H1 (cell line): ENCODE data around the gene EFCAB6. TPM values are rescaled to one million over a fixed set of nuclear protein-coding genes. Genes with fewer than 3 reads are reported as not detected.

Experiments used
- CTCF ChIA-PET: fragments of 300-600 bp; sonication (Branson Sonifier 250); formaldehyde crosslinking; loops from one replicate; lab custom pipeline; 2021; ENCODE audit not compliant: partially characterized antibody; lab: Charles Lee
- POLR2A ChIA-PET: fragments of 300-600 bp; sonication (Branson Sonifier 250); formaldehyde crosslinking; loops from one replicate; lab custom pipeline; 2021; ENCODE audit warnings: inconsistent platforms; ENCODE audit not compliant: partially characterized antibody; lab: Charles Lee
- DNase-seq, 2 experiments: peaks; one replicate each; pipeline versions ENCODE4 v3.0.0 to v3.0.0-alpha.2; 2010 to 2022; ENCODE audit warnings: low spot score in 2 of 2, low read depth in 1 of 2, mixed read lengths in 1 of 2
- FAIRE-seq: peaks from 2 replicates; lab custom pipeline; 2011; peaks lifted over from hg19 to GRCh38; lab: Jason Lieb, UNC
- H2AFZ ChIP-seq: 2 replicates; pipeline ENCODE4 v1.8.1; 2012; ENCODE audit warnings: low read length, inconsistent platforms
- H2AK5ac ChIP-seq: 2 replicates; pipeline ENCODE4 v1.6.1; 2013; ENCODE audit warnings: low read depth, low read length
- H2BK120ac ChIP-seq: replicated peaks from 2 replicates; pipeline ENCODE3; 2013; ENCODE audit warnings: low read depth, low read length, inconsistent platforms
- H2BK12ac ChIP-seq: 2 replicates; pipeline ENCODE4 v1.6.1; 2013; ENCODE audit warnings: low read depth, low read length
- H2BK15ac ChIP-seq: 2 replicates; pipeline ENCODE4 v1.6.1; 2013; ENCODE audit warnings: low read length
- H2BK20ac ChIP-seq: 2 replicates; pipeline ENCODE4 v1.6.1; 2013; ENCODE audit warnings: low read length
- H2BK5ac ChIP-seq: 2 replicates; pipeline ENCODE4 v1.6.1; 2013; ENCODE audit warnings: low read depth, low read length
- H3K14ac ChIP-seq: 2 replicates; pipeline ENCODE4 v1.6.1; 2013; ENCODE audit warnings: inconsistent platforms; ENCODE audit not compliant: insufficient read length
- H3K18ac ChIP-seq: 2 replicates; pipeline ENCODE4 v1.6.1; 2013; ENCODE audit warnings: low read length; ENCODE audit errors: extremely low read depth
- H3K23ac ChIP-seq: 2 replicates; pipeline ENCODE4 v1.6.1; 2013; ENCODE audit warnings: inconsistent platforms; ENCODE audit not compliant: insufficient read length
- H3K23me2 ChIP-seq: 2 replicates; pipeline ENCODE4 v1.6.1; 2013; ENCODE audit warnings: low read depth, low read length
- H3K27ac ChIP-seq: 2 replicates; pipeline ENCODE4 v1.6.1; 2011; ENCODE audit warnings: low read depth, low read length, inconsistent platforms
- H3K27me3 ChIP-seq, 4 experiments: replicated peaks in 1 of 4; 1 replicate in 1 of 4; 2 replicates in 3 of 4; pipeline versions ENCODE4 v1.6.1 to v1.8.1; 2011 to 2013; ENCODE audit warnings: low read length in 3 of 4, mild to moderate bottlenecking in 3 of 4, inconsistent platforms in 2 of 4, mixed read lengths in 2 of 4, moderate library complexity in 1 of 4; ENCODE audit not compliant: control insufficient read depth in 3 of 4, insufficient read depth in 3 of 4; ENCODE audit errors: extremely low read depth in 1 of 4
- H3K36me3 ChIP-seq, 4 experiments: 2 replicates each; pipeline versions ENCODE4 v1.6.1 to v1.8.1; 2011 to 2013; ENCODE audit warnings: mild to moderate bottlenecking in 4 of 4, low read length in 3 of 4, moderate library complexity in 2 of 4, control low read depth in 1 of 4, inconsistent platforms in 1 of 4; ENCODE audit not compliant: insufficient read depth in 4 of 4, control insufficient read depth in 2 of 4
- H3K4ac ChIP-seq: replicated peaks from 2 replicates; pipeline ENCODE3; 2013; ENCODE audit warnings: low read length, low read depth, mixed read lengths, inconsistent platforms; ENCODE audit not compliant: insufficient read length
- H3K4me1 ChIP-seq, 4 experiments: replicated peaks in 1 of 4; 1 replicate in 1 of 4; 2 replicates in 3 of 4; pipeline versions ENCODE4 v1.6.1 to v1.8.1; 2011 to 2013; ENCODE audit warnings: low read length in 3 of 4, inconsistent platforms in 2 of 4, mixed read lengths in 1 of 4; ENCODE audit not compliant: insufficient read depth in 4 of 4, control insufficient read depth in 3 of 4
- H3K4me2 ChIP-seq, 2 experiments: 2 replicates each; pipeline versions ENCODE4 v1.6.1 to v1.8.1; 2011 to 2013; ENCODE audit warnings: low read depth in 2 of 2, low read length in 2 of 2, control low read depth in 1 of 2, inconsistent platforms in 1 of 2, mild to moderate bottlenecking in 1 of 2; ENCODE audit not compliant: insufficient read depth in 1 of 2
- H3K4me3 ChIP-seq, 4 experiments: fragments of 200-600, 300-600 bp in 1 of 4; sonication (generic), shearing (Covaris generic), sonication (Bioruptor Twin) in 1 of 4; 2 replicates each; pipeline versions ENCODE4 v1.5.1 to v1.8.1; 2011 to 2016; ENCODE audit warnings: low read length in 4 of 4, low read depth in 3 of 4, control low read depth in 2 of 4, inconsistent platforms in 2 of 4, mild to moderate bottlenecking in 2 of 4, mixed read lengths in 1 of 4, moderate library complexity in 1 of 4; ENCODE audit not compliant: insufficient read depth in 2 of 4; ENCODE audit errors: extremely low read depth in 1 of 4
- H3K56ac ChIP-seq: replicated peaks from 2 replicates; pipeline ENCODE3; 2013; ENCODE audit warnings: low read depth, mild to moderate bottlenecking, mixed read lengths, low read length, inconsistent platforms; ENCODE audit not compliant: insufficient read length
- H3K79me1 ChIP-seq: 2 replicates; pipeline ENCODE4 v1.6.1; 2013; ENCODE audit warnings: low read depth, low read length, control low read depth
- H3K79me2 ChIP-seq, 2 experiments: 2 replicates each; pipeline versions ENCODE4 v1.6.1 to v1.8.1; 2012 to 2013; ENCODE audit warnings: low read length in 2 of 2, mild to moderate bottlenecking in 2 of 2, inconsistent platforms in 1 of 2; ENCODE audit not compliant: insufficient read depth in 2 of 2, control insufficient read depth in 1 of 2
- H3K9ac ChIP-seq, 4 experiments: replicated peaks in 1 of 4; 1 replicate in 1 of 4; 2 replicates in 3 of 4; pipeline versions ENCODE4 v1.6.1 to v1.8.1; 2011 to 2013; ENCODE audit warnings: low read depth in 3 of 4, low read length in 3 of 4, control low read depth in 2 of 4, mild to moderate bottlenecking in 2 of 4, moderate library complexity in 2 of 4, inconsistent platforms in 1 of 4; ENCODE audit errors: extremely low read depth in 1 of 4
- H3K9me3 ChIP-seq, 2 experiments: 2 replicates each; pipeline versions ENCODE4 v1.6.1 to v1.8.1; 2012 to 2013; ENCODE audit warnings: mild to moderate bottlenecking in 2 of 2, moderate library complexity in 2 of 2, control low read depth in 1 of 2, inconsistent platforms in 1 of 2, low read depth in 1 of 2, low read length in 1 of 2, mixed read lengths in 1 of 2; ENCODE audit not compliant: insufficient read depth in 2 of 2
- H4K20me1 ChIP-seq, 2 experiments: replicated peaks in 1 of 2; 2 replicates each; pipeline versions ENCODE3 to v1.8.1; 2011 to 2013; ENCODE audit warnings: inconsistent platforms in 2 of 2, low read length in 2 of 2, mild to moderate bottlenecking in 1 of 2; ENCODE audit not compliant: insufficient read depth in 2 of 2, control insufficient read depth in 1 of 2
- H4K5ac ChIP-seq: 2 replicates; pipeline ENCODE4 v1.6.1; 2013; ENCODE audit warnings: low read length, low read depth, mixed read lengths, inconsistent platforms; ENCODE audit not compliant: insufficient read length
- H4K8ac ChIP-seq: 2 replicates; pipeline ENCODE4 v1.8.0; 2013; ENCODE audit warnings: mild to moderate bottlenecking, moderate library complexity, low read length, inconsistent platforms; ENCODE audit not compliant: insufficient read depth; ENCODE audit errors: extremely low read depth
- H4K91ac ChIP-seq: replicated peaks from 2 replicates; pipeline ENCODE3; 2013; ENCODE audit warnings: low read length, mixed read lengths, inconsistent platforms; ENCODE audit not compliant: insufficient read length
- ASH2L ChIP-seq: fragments of 200-600, 300-600 bp; sonication (generic); IDR thresholded peaks from one replicate; pipeline ENCODE4 v1.7.1; 2017; ENCODE audit warnings: low read length
- JUN ChIP-seq: IDR thresholded peaks from 2 replicates; pipeline ENCODE4 v1.6.1; 2011; ENCODE audit warnings: low read depth, mild to moderate bottlenecking, improper control_type of control experiment, low read length
- POU5F1 ChIP-seq: IDR thresholded peaks from 2 replicates; pipeline ENCODE4 v1.6.1; 2011; ENCODE audit warnings: low read depth, mild to moderate bottlenecking, low read length, moderate library complexity
- SP2 ChIP-seq: IDR thresholded peaks from 2 replicates; pipeline ENCODE4 v1.6.1; 2012; ENCODE audit warnings: mild to moderate bottlenecking, low read length, inconsistent platforms
- WGBS, 2 experiments: shearing (Covaris generic) in 1 of 2; methylation state at CpG; one replicate each; pipeline versions ENCODE4 v1.1.6 to v1.1.7; 2013 to 2015; ENCODE audit warnings: low lambda C conversion rate in 2 of 2, mixed read lengths in 2 of 2, inconsistent platforms in 1 of 2, low coverage in 1 of 2, missing lambda C conversion rate in 1 of 2; ENCODE audit not compliant: insufficient replicate concordance in 2 of 2, insufficient coverage in 1 of 2, insufficient read length in 1 of 2; ENCODE audit errors: extremely low coverage in 1 of 2, missing lambda C conversion rate in 1 of 2; 5-methylcytosine and 5-hydroxymethylcytosine counted together
- polyA plus RNA-seq, 7 experiments: library from polyadenylated mRNA; depleted of rRNA in 3 of 7; stranded (reverse) in 5 of 7; unstranded in 2 of 7; fragments of >200 nt in 5 of 7; fragments of 200-250 nt in 2 of 7; gene quantifications; 1 replicate in 5 of 7; 2 replicates in 1 of 7; 4 replicates in 1 of 7; pipeline versions ENCODE4 v1.2.1 to v1.2.3, GENCODE V29; 2011 to 2013; ENCODE audit warnings: missing spikeins in 2 of 7, mixed read lengths in 2 of 7
- total RNA-seq: library from RNA; stranded (reverse); fragmentation: NEBNext Ultra II Directional; extraction: Animal tissue kit (Norgen Biotek cat#: 25700); gene quantifications from 2 replicates; pipeline ENCODE4 v1.2.1, GENCODE V29; 2021

Gene EFCAB6
- total and polyA plus RNA-seq, 2 of the 8 experiments (the other 6 are each of a cell fraction or from before 2014, with no cell fraction given) = 0.32 to 1.7 TPM

DNA sequence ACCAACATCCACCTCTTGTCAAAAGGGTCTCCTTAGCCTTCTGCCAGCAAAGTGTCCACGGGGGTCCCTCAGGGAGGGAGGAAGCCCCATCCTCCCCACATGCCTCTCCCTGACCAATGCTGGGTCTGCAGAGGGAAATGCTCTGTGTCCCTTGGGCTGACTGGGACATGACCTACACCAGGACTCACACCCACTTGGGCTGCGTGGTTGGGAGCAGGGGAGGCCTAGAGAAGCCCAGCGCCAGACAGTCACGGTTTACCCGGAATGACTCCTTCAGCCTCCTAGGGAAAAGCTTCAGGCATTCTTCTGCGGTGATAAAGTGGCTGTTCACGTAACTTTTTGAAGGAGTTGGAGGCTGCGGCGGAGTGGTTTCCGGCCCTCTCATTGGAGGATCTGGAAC lies 180.3 kb downstream of the EFCAB6 start:
- no peak for DNase-seq
- Histone ChIP-seq H3K14ac (no peak overlapping the region), H3K23me2 (no peaks in the 10 kb centered on the region; the same call in 1 of the 2 replicates), H2AK5ac (no peak overlapping the region), H3K27ac (no peak overlapping the region), H2BK20ac (no peak overlapping the region), H3K23ac (no peak overlapping the region), H2BK12ac (no peak overlapping the region), H2AFZ (no peak overlapping the region), H4K5ac (no peak overlapping the region), H2BK120ac (no peak overlapping the region), H3K79me1 (no peaks in the 10 kb centered on the region), H3K9me3 (no peaks in the 10 kb centered on the region), H4K20me1 (no peaks in the 10 kb centered on the region), H3K9ac (no peak overlapping the region), H3K4ac (no peak overlapping the region), H3K4me2 (no peak overlapping the region), H3K79me2 (no peaks in the 10 kb centered on the region), H3K36me3 (no peaks in the 10 kb centered on the region), H3K18ac (no peak overlapping the region), H2BK5ac (no peak overlapping the region), H3K4me3 (no peak overlapping the region), H2BK15ac (no peak overlapping the region), H3K56ac (no peak overlapping the region), H3K4me1 (peaks cover 0 to 7% (median 1%) of the 10 kb centered on the region in 4 experiments; a peak in 2 of 7 replicates), H4K8ac (no peak overlapping the region), H4K91ac (no peak overlapping the region), H3K27me3 (no peaks in the 10 kb centered on the region; a peak in 1 of 7 replicates)
- no peak for FAIRE-seq
- ChIA-PET CTCF (no interaction called here), POLR2A (no interaction called here)
- TF ChIP-seq ASH2L = no peak
- TF ChIP-seq SP2 = no peak
- no peak for TF ChIP-seq POU5F1
- TF ChIP-seq JUN = no peak
- WGBS, 2 experiments = 94% methylated on average over 10 of the region's 10 CpGs; no CpG with 5 or more reads in 1 of the 2 experiments
